ENCODE results near the gene DMRTB1.

The DMRTB1 gene

GRCh38 chr1:53486395-53487026 lies 27.3 kb downstream of the DMRTB1 start:
- Histone ChIP-seq H3K36me3 (ENCODE audit: insufficient read depth, low read length) (no peaks in the 10 kb centered on the region), H3K9me3 (ENCODE audit: insufficient read depth, low read length, severe bottlenecking) (no peaks in the 10 kb centered on the region), H3K4me3 (ENCODE audit: low read depth in 1 of 2, low read length in 2 of 2) (no peak overlapping the region), H3K27ac (ENCODE audit: low read length) (no peak overlapping the region), H3K27me3 (ENCODE audit: insufficient read depth, low read length, poor library complexity) (peaks cover 7% of the 10 kb centered on the region), H3K4me1 (ENCODE audit: insufficient read depth, low read length) (no peaks in the 10 kb centered on the region), H2AFZ (ENCODE audit: low read depth, low read length) (no peak overlapping the region), H3K9ac (ENCODE audit: low read depth, low read length) (no peak overlapping the region), H3K4me2 (ENCODE audit: insufficient read depth, low read length) (no peak overlapping the region), H3K79me2 (ENCODE audit: insufficient read depth, low read length) (no peaks in the 10 kb centered on the region), H4K20me1 (ENCODE audit: insufficient read depth, low read length) (no peaks in the 10 kb centered on the region)
- ATAC-seq (ENCODE audit: insufficient read depth, low read depth), result no peak
- no peak for DNase-seq
- TF ChIP-seq EZH2 (IDR thresholded peaks at IDR 0.05; ENCODE audit: borderline replicate concordance, low read depth, low read length, severe bottlenecking), result no peak
- TF ChIP-seq CTCF (IDR thresholded peaks at IDR 0.05; ENCODE audit: borderline replicate concordance, extremely low read depth, low read length, poor library complexity, severe bottlenecking), result no peak

GRCh38 chr1:53490351-53490750 lies 31.2 kb downstream of the DMRTB1 start:
- H3K9me3 ChIP-seq (ENCODE audit: insufficient read depth, low read length, severe bottlenecking), result no peaks in the 10 kb centered on the region
- DNase-seq (no peak), ATAC-seq (ENCODE audit: insufficient read depth, low read depth) (no peak)
- no peaks in the 10 kb centered on the region for H4K20me1 ChIP-seq (ENCODE audit: insufficient read depth, low read length)
- H3K9ac ChIP-seq (ENCODE audit: low read depth, low read length), result no peak overlapping the region
- no peak overlapping the region for H2AFZ ChIP-seq (ENCODE audit: low read depth, low read length)
- TF ChIP-seq EZH2 (IDR thresholded peaks at IDR 0.05; ENCODE audit: borderline replicate concordance, low read depth, low read length, severe bottlenecking), result no peak
- no peak for TF ChIP-seq CTCF (IDR thresholded peaks at IDR 0.05; ENCODE audit: borderline replicate concordance, extremely low read depth, low read length, poor library complexity, severe bottlenecking)
- no peaks in the 10 kb centered on the region for H3K79me2 ChIP-seq (ENCODE audit: insufficient read depth, low read length)
- H3K27ac ChIP-seq (ENCODE audit: low read length), result no peak overlapping the region
- H3K27me3 ChIP-seq (ENCODE audit: insufficient read depth, low read length, poor library complexity), result peaks cover 4% of the 10 kb centered on the region
- H3K36me3 ChIP-seq (ENCODE audit: insufficient read depth, low read length), result no peaks in the 10 kb centered on the region
- H3K4me3 ChIP-seq (ENCODE audit: low read depth in 1 of 2, low read length in 2 of 2), result no peak overlapping the region
- no peak overlapping the region for H3K4me2 ChIP-seq (ENCODE audit: insufficient read depth, low read length)
- no peaks in the 10 kb centered on the region for H3K4me1 ChIP-seq (ENCODE audit: insufficient read depth, low read length)

- Histone ChIP-seq H3K4me1 (ENCODE audit: insufficient read depth, low read length) (no peaks in the 10 kb centered on the region), H3K27ac (ENCODE audit: low read length) (no peak overlapping the region), H3K27me3 (ENCODE audit: insufficient read depth, low read length, poor library complexity) (peaks cover 3% of the 10 kb centered on the region), H3K9ac (ENCODE audit: low read depth, low read length) (no peak overlapping the region), H3K79me2 (ENCODE audit: insufficient read depth, low read length) (no peaks in the 10 kb centered on the region), H3K4me2 (ENCODE audit: insufficient read depth, low read length) (no peak overlapping the region), H3K9me3 (ENCODE audit: insufficient read depth, low read length, severe bottlenecking) (no peaks in the 10 kb centered on the region), H3K36me3 (ENCODE audit: insufficient read depth, low read length) (no peaks in the 10 kb centered on the region), H3K4me3 (ENCODE audit: low read depth in 1 of 2, low read length in 2 of 2) (no peak overlapping the region), H4K20me1 (ENCODE audit: insufficient read depth, low read length) (no peaks in the 10 kb centered on the region), H2AFZ (ENCODE audit: low read depth, low read length) (no peak overlapping the region)
- DNase-seq (no peak), ATAC-seq (ENCODE audit: insufficient read depth, low read depth) (no peak)
- no peak for TF ChIP-seq CTCF (IDR thresholded peaks at IDR 0.05; ENCODE audit: borderline replicate concordance, extremely low read depth, low read length, poor library complexity, severe bottlenecking)
- no peak for TF ChIP-seq EZH2 (IDR thresholded peaks at IDR 0.05; ENCODE audit: borderline replicate concordance, low read depth, low read length, severe bottlenecking)
Measured at GRCh38 chr1:53495633-53496345, 36.6 kb downstream of the DMRTB1 start.

Data from DND-41 (cell line).